22Rv1 (cell line): ENCODE results near the gene OTUD6A.

Source experiments
- H3K27ac ChIP-seq: fragments of 450-650 bp; 2 replicates; pipeline ENCODE4 v1.5.1; 2017
- CTCF ChIP-seq: fragments of 450-650 bp; IDR thresholded peaks from 2 replicates; pipeline ENCODE4 v1.5.1; 2017; ENCODE audit warnings: mild to moderate bottlenecking
- ZFX ChIP-seq: fragments of 450-650 bp; IDR thresholded peaks from 2 replicates; pipeline ENCODE4 v1.6.1; 2017; ENCODE audit warnings: antibody characterized with exemption, borderline replicate concordance

The OTUD6A gene

GRCh38 chrX:70038515-70038914 is 23.7 kb upstream of the OTUD6A start:
- TF ChIP-seq CTCF (no peak), ZFX (no peak)
- H3K27ac ChIP-seq: peak overlapping the region; percentile 44

- no peak for TF ChIP-seq CTCF
- no peak for TF ChIP-seq ZFX
- H3K27ac ChIP-seq: peak overlapping the region; percentile 44
These were observed 23.3 kb upstream of the OTUD6A start for GRCh38 chrX:70038951-70039350.

- H3K27ac ChIP-seq: peak overlapping the region; percentile 44
These were observed 22.5 kb upstream of the OTUD6A start for GRCh38 chrX:70039758-70040157.

GRCh38 chrX:70041993-70042392 is 20.3 kb upstream of the OTUD6A start:
- TF ChIP-seq ZFX (no peak), CTCF (no peak)
- H3K27ac ChIP-seq: no peak overlapping the region

More at GRCh38 chrX:70039758-70040157, 22.5 kb upstream of the OTUD6A start:
- no peak for TF ChIP-seq ZFX
- TF ChIP-seq CTCF: no peak

- no peak for TF ChIP-seq ZFX
- TF ChIP-seq CTCF: no peak
- no peak overlapping the region for H3K27ac ChIP-seq
These were observed 19.6 kb upstream of the OTUD6A start for GRCh38 chrX:70042399-70043371.

GRCh38 chrX:70043685-70044084 is 18.6 kb upstream of the OTUD6A start:
- TF ChIP-seq ZFX (no peak), CTCF (no peak)
- no peak overlapping the region for H3K27ac ChIP-seq

- H3K27ac ChIP-seq: no peak overlapping the region
- TF ChIP-seq ZFX: no peak
- no peak for TF ChIP-seq CTCF
These were observed 17.6 kb upstream of the OTUD6A start for GRCh38 chrX:70044541-70045245.
